ENCODE measurements around the gene APBB2. TPM values are rescaled to one million over a fixed set of nuclear protein-coding genes. Genes with fewer than 3 reads are reported as not detected.

The APBB2 gene
- total RNA-seq, 2 donors from 2014 or later = 56.1 to 64.8 TPM

DNA sequence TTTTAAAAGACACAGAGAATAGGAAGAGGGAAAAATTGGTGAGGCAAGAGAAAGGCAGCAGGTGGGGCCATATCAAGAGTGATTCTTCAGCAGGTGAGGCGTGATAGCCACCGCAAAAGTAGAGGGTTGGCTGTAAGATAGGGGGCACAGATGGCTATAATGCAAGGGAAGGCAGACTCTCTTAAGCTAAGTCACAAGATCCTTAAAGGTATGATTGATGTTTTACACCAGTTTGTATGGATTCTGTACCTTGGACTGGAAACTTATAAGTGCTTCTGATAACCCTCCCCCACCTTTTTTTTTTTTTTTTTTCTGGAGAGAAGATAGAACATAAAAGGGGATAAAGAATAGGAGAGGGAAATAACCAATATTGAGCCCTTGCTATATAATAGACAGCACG is 424.6 kb downstream of the APBB2 start:
- no peaks in the 10 kb centered on the region for H3K9me3 Mint-ChIP-seq
- no peak overlapping the region for H3K4me3 Mint-ChIP-seq
- Histone ChIP-seq H3K27me3 (ENCODE audit: control insufficient read depth, insufficient read depth, low read length, poor library complexity, severe bottlenecking) (no peaks in the 10 kb centered on the region), H3K36me3 (ENCODE audit: control insufficient read depth, insufficient read depth, low read length) (no peaks in the 10 kb centered on the region), H3K9me3 (ENCODE audit: control insufficient read depth, low read length) (no peaks in the 10 kb centered on the region), H3K27ac (ENCODE audit: low read depth, low read length) (no peak overlapping the region), H3K4me1 (ENCODE audit: control insufficient read depth, insufficient read depth, low read length) (no peaks in the 10 kb centered on the region), H3K4me3 (ENCODE audit: low read length) (no peak overlapping the region), H3K9ac (ENCODE audit: extremely low read depth, low read length, poor library complexity, severe bottlenecking) (no peak overlapping the region)
- H3K27me3 Mint-ChIP-seq (ENCODE audit: insufficient read depth) = no peaks in the 10 kb centered on the region
- H3K4me1 Mint-ChIP-seq = no peaks in the 10 kb centered on the region
- peaks cover 2% of the 10 kb centered on the region for H3K36me3 Mint-ChIP-seq (ENCODE audit: low read depth)
- WGBS, 2 experiments (ENCODE audit: insufficient coverage in 1 of 2, insufficient read length in 1 of 2) = 83 to 88% methylated on average over 1 to 3 of the region's 3 CpGs
- no peak overlapping the region for H3K27ac Mint-ChIP-seq
- no peak for DNase-seq
- TF ChIP-seq, protein P1, sequence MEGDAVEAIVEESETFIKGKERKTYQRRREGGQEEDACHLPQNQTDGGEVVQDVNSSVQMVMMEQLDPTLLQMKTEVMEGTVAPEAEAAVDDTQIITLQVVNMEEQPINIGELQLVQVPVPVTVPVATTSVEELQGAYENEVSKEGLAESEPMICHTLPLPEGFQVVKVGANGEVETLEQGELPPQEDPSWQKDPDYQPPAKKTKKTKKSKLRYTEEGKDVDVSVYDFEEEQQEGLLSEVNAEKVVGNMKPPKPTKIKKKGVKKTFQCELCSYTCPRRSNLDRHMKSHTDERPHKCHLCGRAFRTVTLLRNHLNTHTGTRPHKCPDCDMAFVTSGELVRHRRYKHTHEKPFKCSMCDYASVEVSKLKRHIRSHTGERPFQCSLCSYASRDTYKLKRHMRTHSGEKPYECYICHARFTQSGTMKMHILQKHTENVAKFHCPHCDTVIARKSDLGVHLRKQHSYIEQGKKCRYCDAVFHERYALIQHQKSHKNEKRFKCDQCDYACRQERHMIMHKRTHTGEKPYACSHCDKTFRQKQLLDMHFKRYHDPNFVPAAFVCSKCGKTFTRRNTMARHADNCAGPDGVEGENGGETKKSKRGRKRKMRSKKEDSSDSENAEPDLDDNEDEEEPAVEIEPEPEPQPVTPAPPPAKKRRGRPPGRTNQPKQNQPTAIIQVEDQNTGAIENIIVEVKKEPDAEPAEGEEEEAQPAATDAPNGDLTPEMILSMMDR (conservative IDR thresholded peaks at IDR 0.05) = no peak

- no peaks in the 10 kb centered on the region for H3K9me3 Mint-ChIP-seq
- no peaks in the 10 kb centered on the region for H3K4me1 Mint-ChIP-seq
- no peaks in the 10 kb centered on the region for H3K27me3 Mint-ChIP-seq (ENCODE audit: insufficient read depth)
- DNase-seq = no peak
- peaks cover 5% of the 10 kb centered on the region for H3K9me3 ChIP-seq (ENCODE audit: control insufficient read depth, low read length)
- H3K4me3 Mint-ChIP-seq = no peak overlapping the region
- TF ChIP-seq, protein P1 (conservative IDR thresholded peaks at IDR 0.05) = no peak
- no peak overlapping the region for H3K27ac Mint-ChIP-seq
- H3K36me3 Mint-ChIP-seq (ENCODE audit: low read depth) = peaks cover 4% of the 10 kb centered on the region
- WGBS, 2 experiments (ENCODE audit: insufficient coverage in 1 of 2, insufficient read length in 1 of 2) = 82% methylated on average over 1 of the region's 1 CpG; no CpG with 5 or more reads in 1 of the 2 experiments
- no peak overlapping the region for H3K27ac ChIP-seq (ENCODE audit: low read depth, low read length)
- H3K4me3 ChIP-seq (ENCODE audit: low read length) = no peak overlapping the region
- H3K27me3 ChIP-seq (ENCODE audit: control insufficient read depth, insufficient read depth, low read length, poor library complexity, severe bottlenecking) = no peaks in the 10 kb centered on the region
- H3K9ac ChIP-seq (ENCODE audit: extremely low read depth, low read length, poor library complexity, severe bottlenecking) = no peak overlapping the region
- no peaks in the 10 kb centered on the region for H3K36me3 ChIP-seq (ENCODE audit: control insufficient read depth, insufficient read depth, low read length)
- no peaks in the 10 kb centered on the region for H3K4me1 ChIP-seq (ENCODE audit: control insufficient read depth, insufficient read depth, low read length)
These were observed 425.3 kb downstream of the APBB2 start for GRCh38 chr4:40789031-40789430.

DNA sequence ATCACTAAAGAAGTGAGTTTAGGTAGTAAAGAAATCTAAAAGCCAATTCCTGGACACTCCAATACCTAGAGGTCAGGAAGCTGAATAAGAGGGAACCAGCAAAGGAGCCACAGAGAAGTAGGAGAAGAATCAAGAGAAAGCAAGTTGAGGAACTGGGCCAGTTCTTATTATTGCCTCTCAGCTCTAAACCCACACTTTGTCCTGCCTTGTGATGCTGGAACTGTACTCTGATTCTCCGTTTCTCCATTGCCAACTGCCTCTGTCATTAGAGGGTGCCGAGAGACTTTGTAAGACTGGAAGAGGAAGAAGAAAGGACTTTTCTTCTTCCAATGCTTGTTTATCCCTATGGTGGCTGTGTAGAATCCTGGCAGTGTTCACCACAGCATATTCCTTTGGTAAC is 426.0 kb downstream of the APBB2 start:
- Mint-ChIP-seq H3K4me1 (no peaks in the 10 kb centered on the region), H3K36me3 (ENCODE audit: low read depth) (peaks cover 10% of the 10 kb centered on the region), H3K4me3 (no peak overlapping the region), H3K27me3 (ENCODE audit: insufficient read depth) (no peaks in the 10 kb centered on the region), H3K27ac (no peak overlapping the region), H3K9me3 (no peaks in the 10 kb centered on the region)
- Histone ChIP-seq H3K36me3 (ENCODE audit: control insufficient read depth, insufficient read depth, low read length) (no peaks in the 10 kb centered on the region), H3K4me3 (ENCODE audit: low read length) (no peak overlapping the region), H3K9ac (ENCODE audit: extremely low read depth, low read length, poor library complexity, severe bottlenecking) (no peak overlapping the region), H3K9me3 (ENCODE audit: control insufficient read depth, low read length) (peaks cover 6% of the 10 kb centered on the region), H3K27ac (ENCODE audit: low read depth, low read length) (no peak overlapping the region), H3K27me3 (ENCODE audit: control insufficient read depth, insufficient read depth, low read length, poor library complexity, severe bottlenecking) (no peaks in the 10 kb centered on the region), H3K4me1 (ENCODE audit: control insufficient read depth, insufficient read depth, low read length) (no peaks in the 10 kb centered on the region)
- 91 to 93% methylated on average over 2 of the region's 2 CpGs for WGBS, 2 experiments (ENCODE audit: insufficient coverage in 1 of 2, insufficient read length in 1 of 2)
- DNase-seq = no peak
- TF ChIP-seq, protein P1 (conservative IDR thresholded peaks at IDR 0.05) = no peak

Data from endodermal cell (in vitro differentiated cells).